HG02840 (cell line): ENCODE data around the gene CD69.
"Not testable (repeated sequence)": the region's sequence is repeated elsewhere in the genome, so short reads cannot be mapped to it uniquely, and the experiment has no call there.

Source experiments
- ATAC-seq: cut with Tn5 transposase; IDR thresholded peaks from one replicate; pipeline ENCODE4 v1.9.1; 2021; ENCODE audit warnings: mild to moderate bottlenecking, moderate library complexity, moderate number of reproducible peaks; ENCODE audit not compliant: unreplicated experiment, low FRiP score

The CD69 gene

DNA sequence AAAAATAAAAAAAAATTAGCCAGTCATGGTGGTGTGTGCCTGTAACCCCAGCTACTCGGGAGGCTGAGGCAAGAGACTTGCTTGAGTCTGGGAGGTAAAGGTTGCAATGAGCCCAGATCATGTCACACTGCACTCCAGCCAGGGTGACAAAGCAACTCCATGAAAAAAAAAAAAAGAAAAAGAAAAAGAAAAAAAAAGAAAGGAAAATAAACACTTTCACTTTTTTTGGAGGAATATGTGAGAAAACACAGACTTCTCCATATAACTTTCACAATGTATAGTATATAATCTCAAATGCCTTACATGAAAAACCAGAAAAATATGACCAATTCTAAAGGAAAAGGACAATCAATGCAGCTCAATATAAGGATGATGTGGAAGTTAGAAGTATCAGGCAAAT, 36.7 kb downstream of the CD69 start:
- ATAC-seq: no peak

DNA sequence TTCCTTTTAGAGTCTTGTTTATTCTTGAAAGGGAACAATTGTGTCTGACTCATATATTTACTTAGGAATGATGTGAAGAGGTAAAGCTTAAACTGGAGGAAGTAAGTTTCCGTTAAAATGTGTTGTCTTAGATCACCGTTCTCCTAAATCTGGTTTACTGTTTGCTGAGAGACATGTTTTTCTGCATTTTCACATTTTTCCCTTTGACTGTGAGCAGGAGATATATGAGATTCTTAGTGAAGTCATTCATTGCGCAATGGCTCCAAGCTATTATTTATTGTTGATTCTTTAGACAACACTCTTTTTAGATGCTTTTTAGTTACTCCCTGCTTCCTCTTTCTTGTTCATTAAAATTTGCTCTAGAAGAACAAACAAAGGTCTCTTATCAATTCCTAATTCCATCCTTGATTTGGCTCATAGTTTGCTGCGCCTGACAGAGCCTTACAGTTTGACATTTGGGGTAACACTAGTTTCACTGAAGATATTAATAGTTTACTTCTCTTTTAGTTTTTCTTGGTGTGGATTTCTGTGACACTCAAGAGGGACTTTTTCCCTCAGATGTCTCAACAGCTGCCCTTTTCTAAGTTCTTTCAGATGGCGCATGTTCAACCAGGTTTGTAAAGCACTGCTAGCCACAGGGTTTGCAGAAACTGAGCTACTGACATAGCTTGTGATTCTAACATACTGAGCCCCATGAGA, 39.2 kb downstream of the CD69 start:
- peak; percentile 55 for ATAC-seq

DNA sequence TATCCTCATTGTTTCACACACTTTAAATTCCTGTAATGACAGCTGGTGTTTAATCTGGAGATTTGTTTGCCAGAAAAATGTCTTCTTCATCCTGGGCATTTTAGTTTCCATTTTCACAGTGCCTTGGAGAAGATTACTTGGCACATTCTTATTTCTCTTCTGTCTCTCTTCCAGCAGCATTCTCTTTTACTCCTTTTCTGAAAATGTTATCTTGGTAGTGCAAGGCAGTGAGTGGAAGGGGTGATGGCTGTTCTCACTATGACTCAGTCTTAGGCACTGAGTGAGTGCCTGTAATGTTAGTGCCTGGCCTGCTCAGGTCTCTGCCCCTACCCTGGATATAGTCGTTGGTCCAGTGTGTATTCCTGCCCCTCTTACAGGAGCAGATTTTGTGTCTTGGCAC, 40.9 kb downstream of the CD69 start:
- ATAC-seq: no peak

DNA sequence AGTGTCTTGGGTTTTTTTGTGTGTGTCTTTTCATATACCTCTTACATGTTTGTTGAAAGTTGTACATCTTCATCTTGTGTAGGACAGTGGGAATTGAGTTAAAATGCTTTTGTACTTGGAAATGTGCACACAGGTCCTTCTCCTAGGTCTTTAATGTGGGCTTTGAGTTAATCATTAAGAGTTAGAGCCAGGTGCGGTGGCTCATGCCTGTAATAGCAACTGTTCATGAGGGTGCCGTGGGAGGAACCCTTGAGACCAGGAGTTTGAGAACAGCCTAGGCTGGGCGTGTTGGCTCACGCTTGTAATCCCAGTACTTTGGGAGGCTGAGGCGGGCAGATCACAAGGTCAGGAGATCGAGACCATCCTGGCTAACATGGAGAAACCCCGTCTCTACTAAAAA, 41.7 kb downstream of the CD69 start:
- no peak for ATAC-seq

DNA sequence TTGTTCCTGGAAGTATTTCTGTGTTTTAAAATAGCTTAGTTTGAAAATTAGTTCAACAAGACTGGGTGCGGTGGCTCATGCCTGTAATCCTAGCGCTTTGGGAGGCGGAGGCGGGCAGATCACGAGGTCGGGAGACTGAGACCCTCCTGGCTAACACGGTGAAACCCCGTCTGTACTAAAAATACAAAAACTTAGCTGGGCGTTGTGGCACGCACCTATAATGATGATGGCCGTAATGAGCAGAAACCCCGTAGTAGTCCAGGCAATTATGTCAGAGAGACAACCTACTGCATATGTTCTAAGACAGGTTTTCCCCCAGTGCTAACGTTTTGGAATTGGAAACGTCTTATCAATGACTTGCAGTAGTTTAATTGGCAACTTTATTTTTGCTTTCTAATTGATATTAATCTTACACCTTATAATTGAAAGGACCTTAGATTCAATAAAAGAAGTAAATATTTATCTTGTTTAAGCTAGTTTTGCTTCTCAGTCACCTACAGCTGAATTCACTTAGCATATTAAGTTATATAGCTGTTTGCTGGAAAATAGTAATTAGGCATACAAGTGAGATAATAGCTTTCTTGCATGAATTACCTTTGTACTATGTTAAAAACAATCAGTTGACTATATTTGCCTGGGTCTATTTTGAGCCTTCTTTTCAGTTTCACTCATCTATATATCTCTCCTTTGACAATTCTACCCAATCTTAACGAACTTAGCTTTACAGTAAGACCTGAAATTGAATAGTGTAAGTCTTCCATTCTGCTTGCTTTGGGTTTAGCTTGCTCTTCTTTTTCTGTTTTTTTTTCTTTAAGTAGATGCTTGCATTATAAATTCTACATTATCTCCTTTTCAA, 43.4 kb downstream of the CD69 start:
- ATAC-seq: no peak

- peak; percentile 64 for ATAC-seq
Observed at GRCh38 chr12:9713032-9713558, 47.6 kb downstream of the CD69 start.

- no peak for ATAC-seq
Observed at GRCh38 chr12:9711664-9712063, 49.0 kb downstream of the CD69 start.

DNA sequence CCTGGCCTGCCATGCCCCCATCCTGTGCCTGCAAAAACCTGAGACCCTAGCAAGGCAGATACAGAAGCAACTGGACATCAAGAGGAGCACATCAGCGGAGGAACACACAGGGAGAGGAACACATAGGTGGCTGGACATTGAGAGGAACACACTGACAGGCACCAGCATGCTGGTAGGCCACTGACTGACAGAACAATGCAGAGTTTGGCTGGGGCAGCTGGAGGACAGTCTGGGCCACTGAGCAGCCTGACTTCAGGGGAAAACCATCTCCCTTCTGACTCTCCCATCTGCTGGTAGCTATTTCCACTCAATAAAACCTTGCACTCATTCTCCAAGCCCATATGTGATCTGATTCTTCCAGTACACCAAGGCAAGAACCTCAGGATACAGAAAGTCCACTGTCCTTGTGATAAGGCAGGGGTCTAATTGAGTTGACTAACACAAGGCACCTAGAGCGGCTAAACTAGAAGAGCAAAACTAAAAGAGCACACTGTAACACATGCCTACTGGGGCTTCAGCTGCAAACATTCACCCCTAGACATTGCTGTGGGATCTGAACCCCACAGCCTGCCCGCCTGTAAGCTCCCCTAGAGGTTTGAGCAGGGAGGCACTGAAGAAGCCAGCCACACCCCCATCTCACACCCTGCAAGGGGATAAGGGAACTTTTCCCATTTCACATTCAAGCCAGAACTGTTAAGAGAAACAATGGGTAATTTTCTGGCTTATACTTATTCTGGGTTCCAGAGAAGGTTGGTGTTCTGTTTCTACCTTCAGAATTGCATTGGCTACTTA, 49.9 kb downstream of the CD69 start:
- ATAC-seq: no peak

- no peak for ATAC-seq
Observed at GRCh38 chr12:9708853-9709252, 51.8 kb downstream of the CD69 start.

- ATAC-seq: no peak
Observed at GRCh38 chr12:9707864-9708808, 52.6 kb downstream of the CD69 start.

DNA sequence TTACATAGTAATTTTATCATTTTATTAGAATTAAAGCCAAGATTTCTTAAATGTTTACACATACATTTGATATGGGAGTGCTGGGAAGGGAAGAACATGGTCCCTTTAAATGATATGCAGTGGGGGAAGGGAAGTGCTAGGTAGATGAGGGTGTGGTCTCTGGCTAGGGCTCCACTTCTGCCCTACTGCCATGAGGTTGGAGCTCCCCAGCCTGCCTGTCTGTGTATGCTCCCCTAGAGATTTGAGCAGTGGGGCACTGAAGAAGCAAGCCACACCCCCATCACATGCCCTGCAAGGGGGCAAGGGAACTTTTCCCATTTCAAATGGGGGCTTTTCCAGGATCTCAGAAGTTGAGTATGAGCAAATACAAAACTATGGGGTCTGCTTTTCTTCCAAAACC, 53.3 kb downstream of the CD69 start:
- no peak for ATAC-seq

DNA sequence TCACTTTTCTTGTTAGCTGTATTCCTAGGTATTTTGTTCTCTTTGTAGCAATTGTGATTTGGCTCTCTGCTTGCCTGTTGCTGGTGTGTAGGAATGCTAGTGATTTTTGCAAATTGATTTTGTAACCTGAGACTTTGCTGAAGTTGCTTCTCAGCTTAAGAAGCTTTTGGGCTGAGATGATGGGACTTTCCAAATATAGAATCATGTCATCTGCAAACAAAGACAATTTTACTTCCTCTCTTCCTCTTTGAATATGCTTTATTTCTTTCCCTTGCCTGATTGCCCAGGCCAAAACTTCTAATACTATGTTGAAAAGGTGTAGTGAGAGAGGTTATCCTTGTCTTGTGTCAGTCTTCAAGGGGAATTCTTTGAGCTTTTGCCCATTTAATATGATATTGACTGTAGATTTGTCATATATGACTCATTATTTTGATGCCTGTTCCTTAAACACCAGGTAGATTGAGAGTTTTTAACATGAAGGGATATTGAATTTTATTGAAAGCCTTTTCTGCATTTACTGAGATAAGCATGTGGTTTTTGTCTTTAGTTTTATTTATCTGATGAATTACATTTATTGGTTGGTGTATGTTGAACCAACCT, 54.5 kb downstream of the CD69 start:
- no peak for ATAC-seq

DNA sequence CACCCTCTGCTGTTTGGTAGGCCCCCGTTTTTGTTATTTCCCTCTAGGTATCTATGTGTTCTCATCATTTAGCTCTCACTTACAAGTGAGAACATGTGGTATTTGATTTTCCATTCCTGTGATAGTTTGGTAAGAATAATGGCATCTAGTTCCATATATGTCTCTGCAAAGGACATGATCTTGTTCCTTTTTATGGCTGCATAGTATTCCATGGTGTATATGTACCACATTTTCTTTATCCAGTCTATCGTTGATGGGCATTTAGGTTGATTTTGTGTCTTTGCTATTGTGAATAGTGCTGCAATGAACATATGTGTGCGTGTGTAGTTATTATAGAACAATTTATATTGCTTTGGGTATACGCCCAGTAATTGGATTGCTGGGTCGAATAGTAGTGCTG, 56.1 kb downstream of the CD69 start:
- ATAC-seq: not testable (repeated sequence)
